CD14-positive monocyte (primary cell): ENCODE data around the gene AGFG1. TPM values are rescaled to one million over a fixed set of nuclear protein-coding genes. Genes with fewer than 3 reads are reported as not detected.

Experiments used
- DNase-seq, 3 donors: peaks; one replicate each; pipeline ENCODE4 v3.0.0-alpha.2; 2011 to 2022
- H2AFZ ChIP-seq: 2 replicates; pipeline ENCODE4 v1.6.0; 2012; ENCODE audit warnings: mild to moderate bottlenecking, low read depth, low read length, inconsistent platforms; ENCODE audit not compliant: insufficient read depth, poor library complexity, severe bottlenecking
- H3K27ac ChIP-seq, 2 donors: 1 replicate in 1 of 2; 2 replicates in 1 of 2; pipeline ENCODE4 v1.5.1; 2012 to 2013; ENCODE audit warnings: low read length in 2 of 2, control low read depth in 1 of 2, inconsistent platforms in 1 of 2, low read depth in 1 of 2, mild to moderate bottlenecking in 1 of 2
- H3K27me3 ChIP-seq, 2 donors: one replicate each; pipeline versions ENCODE4 v1.6.0 to v1.6.1; 2011 to 2013; ENCODE audit warnings: low read length in 2 of 2; ENCODE audit not compliant: control insufficient read depth in 2 of 2, insufficient read depth in 2 of 2
- H3K36me3 ChIP-seq, 2 donors: replicated peaks in 1 of 2; 1 replicate in 1 of 2; 2 replicates in 1 of 2; pipeline versions ENCODE4 v1.5.1 to v1.6.1; 2012 to 2013; ENCODE audit warnings: low read length in 2 of 2, control low read depth in 1 of 2, inconsistent platforms in 1 of 2, mild to moderate bottlenecking in 1 of 2; ENCODE audit not compliant: insufficient read depth in 2 of 2, control insufficient read depth in 1 of 2
- H3K4me1 ChIP-seq, 2 donors: 1 replicate in 1 of 2; 2 replicates in 1 of 2; pipeline versions ENCODE4 v1.5.1 to v1.6.1; 2012 to 2013; ENCODE audit warnings: low read length in 2 of 2, control low read depth in 1 of 2, inconsistent platforms in 1 of 2, mild to moderate bottlenecking in 1 of 2, moderate library complexity in 1 of 2; ENCODE audit not compliant: insufficient read depth in 2 of 2, control insufficient read depth in 1 of 2
- H3K4me2 ChIP-seq: replicated peaks from 2 replicates; pipeline ENCODE3; 2012; ENCODE audit warnings: low read length, moderate library complexity, mild to moderate bottlenecking; ENCODE audit not compliant: poor library complexity, severe bottlenecking; ENCODE audit errors: extremely low read depth
- H3K4me3 ChIP-seq, 3 experiments: fragments of 200-600 bp in 1 of 3; sonication (generic) in 1 of 3; replicated peaks in 1 of 3; 1 replicate in 2 of 3; 2 replicates in 1 of 3; pipeline ENCODE4 v1.5.1; 2011 to 2013; ENCODE audit warnings: low read length in 3 of 3, mild to moderate bottlenecking in 3 of 3, control low read depth in 2 of 3, low read depth in 2 of 3, inconsistent platforms in 1 of 3, moderate library complexity in 1 of 3
- H3K79me2 ChIP-seq: 2 replicates; pipeline ENCODE4 v1.6.0; 2012; ENCODE audit warnings: mild to moderate bottlenecking, control low read depth, inconsistent platforms, low read length, moderate library complexity; ENCODE audit not compliant: insufficient read depth
- H3K9ac ChIP-seq: 2 replicates; pipeline ENCODE4 v1.6.0; 2017; ENCODE audit warnings: low read length, mild to moderate bottlenecking; ENCODE audit not compliant: insufficient read depth, poor library complexity, severe bottlenecking
- H3K9me3 ChIP-seq, 2 donors: replicated peaks in 1 of 2; 1 replicate in 1 of 2; 2 replicates in 1 of 2; pipeline versions ENCODE4 v1.5.1 to v1.6.1; 2012 to 2013; ENCODE audit warnings: low read length in 2 of 2, control low read depth in 1 of 2; ENCODE audit not compliant: control insufficient read depth in 1 of 2, insufficient read depth in 1 of 2
- H4K20me1 ChIP-seq: 2 replicates; pipeline ENCODE4 v1.6.0; 2012; ENCODE audit warnings: mild to moderate bottlenecking, low read length, control low read depth, moderate library complexity; ENCODE audit not compliant: insufficient read depth
- H3K27ac Mint-ChIP-seq, 7 donors: one replicate each; pipeline ENCODE4 v1.8.0; 2020; ENCODE audit warnings: mild to moderate bottlenecking in 7 of 7, mixed read lengths in 7 of 7, moderate library complexity in 6 of 7, inconsistent platforms in 2 of 7
- H3K27me3 Mint-ChIP-seq, 3 donors: one replicate each; pipeline ENCODE4 v1.8.0; 2021 to 2022; ENCODE audit warnings: low read depth in 3 of 3, mild to moderate bottlenecking in 3 of 3, mixed read lengths in 3 of 3, moderate library complexity in 3 of 3, inconsistent platforms in 1 of 3
- H3K36me3 Mint-ChIP-seq, 2 donors: one replicate each; pipeline ENCODE4 v1.8.0; 2020; ENCODE audit warnings: mixed read lengths in 2 of 2, inconsistent platforms in 1 of 2, mild to moderate bottlenecking in 1 of 2
- H3K4me1 Mint-ChIP-seq: one replicate; pipeline ENCODE4 v1.8.0; 2020; ENCODE audit warnings: mild to moderate bottlenecking, mixed read lengths
- H3K4me3 Mint-ChIP-seq, 2 donors: one replicate each; pipeline ENCODE4 v1.8.0; 2020; ENCODE audit warnings: mild to moderate bottlenecking in 2 of 2, mixed read lengths in 2 of 2, moderate library complexity in 1 of 2
- H3K9me3 Mint-ChIP-seq, 7 donors: one replicate each; pipeline ENCODE4 v1.8.0; 2020 to 2022; ENCODE audit warnings: mixed read lengths in 7 of 7, mild to moderate bottlenecking in 6 of 7, moderate library complexity in 6 of 7, inconsistent platforms in 2 of 7
- WGBS: methylation state at CpG from one replicate; pipeline ENCODE4 v1.1.5; 2013; ENCODE audit warnings: missing lambda C conversion rate; ENCODE audit not compliant: insufficient coverage; 5-methylcytosine and 5-hydroxymethylcytosine counted together
- intact Hi-C, 2 donors: fragments of 100-400 bp; cut with micrococcal nuclease; formaldehyde crosslinking; loops; one replicate each; pipeline versions ENCODE4 v1.15.0 to v1.15.1; 2023
- polyA plus RNA-seq, 3 donors: library from polyadenylated mRNA; depleted of rRNA in 1 of 3; unstranded in 2 of 3; stranded (reverse) in 1 of 3; fragments of 300-500 nt in 2 of 3; fragments of >200 nt in 1 of 3; fragmentation: Illumina TruSeq in 2 of 3; gene quantifications; 1 replicate in 2 of 3; 2 replicates in 1 of 3; pipeline ENCODE4 v1.2.3, GENCODE V29; 2012 to 2021
- TF ChIP-seq, protein P1 (sequence below): fragments of 200-600 bp; IDR thresholded peaks from one replicate; pipeline ENCODE4 v1.8.0; 2022; ENCODE audit warnings: antibody characterized with exemption, mild to moderate bottlenecking

AGFG1 gene
- polyA plus RNA-seq, 3 donors, result 17.3 to 76.1 (median 56.9) TPM

DNA sequence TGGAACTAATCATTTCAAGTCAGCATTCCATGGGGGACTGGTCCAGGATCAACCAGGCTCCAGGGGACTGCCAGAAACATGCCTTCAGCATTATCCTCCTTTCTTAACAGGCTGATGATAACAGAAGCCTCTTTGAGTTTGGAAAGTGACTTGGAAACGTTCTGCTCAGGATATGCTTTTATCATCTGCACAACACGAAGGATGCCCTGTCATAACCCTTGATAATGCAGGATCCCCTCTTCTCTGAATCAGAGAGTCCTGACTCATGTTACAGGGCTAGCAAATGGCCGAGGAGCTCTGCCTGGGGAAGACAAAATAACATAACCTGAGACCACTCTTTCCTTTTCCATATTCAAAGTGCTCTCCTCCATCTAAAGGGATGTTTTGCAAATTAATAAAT is 136.0 kb downstream of the AGFG1 start:
- Histone ChIP-seq H3K79me2 (no peaks in the 10 kb centered on the region), H3K4me1 (peaks cover 16% of the 10 kb centered on the region in 2 donors), H3K4me3 (peak overlapping the region in 1 of 3 experiments; percentile 43), H3K36me3 (no peaks in the 10 kb centered on the region), H3K9me3 (no peaks in the 10 kb centered on the region), H3K9ac (no peak overlapping the region), H3K27me3 (peaks cover 27 to 30% of the 10 kb centered on the region in 2 donors), H3K27ac (no peak overlapping the region), H4K20me1 (no peaks in the 10 kb centered on the region), H2AFZ (no peak overlapping the region), H3K4me2 (peak overlapping the region; percentile 55)
- TF ChIP-seq, protein P1, sequence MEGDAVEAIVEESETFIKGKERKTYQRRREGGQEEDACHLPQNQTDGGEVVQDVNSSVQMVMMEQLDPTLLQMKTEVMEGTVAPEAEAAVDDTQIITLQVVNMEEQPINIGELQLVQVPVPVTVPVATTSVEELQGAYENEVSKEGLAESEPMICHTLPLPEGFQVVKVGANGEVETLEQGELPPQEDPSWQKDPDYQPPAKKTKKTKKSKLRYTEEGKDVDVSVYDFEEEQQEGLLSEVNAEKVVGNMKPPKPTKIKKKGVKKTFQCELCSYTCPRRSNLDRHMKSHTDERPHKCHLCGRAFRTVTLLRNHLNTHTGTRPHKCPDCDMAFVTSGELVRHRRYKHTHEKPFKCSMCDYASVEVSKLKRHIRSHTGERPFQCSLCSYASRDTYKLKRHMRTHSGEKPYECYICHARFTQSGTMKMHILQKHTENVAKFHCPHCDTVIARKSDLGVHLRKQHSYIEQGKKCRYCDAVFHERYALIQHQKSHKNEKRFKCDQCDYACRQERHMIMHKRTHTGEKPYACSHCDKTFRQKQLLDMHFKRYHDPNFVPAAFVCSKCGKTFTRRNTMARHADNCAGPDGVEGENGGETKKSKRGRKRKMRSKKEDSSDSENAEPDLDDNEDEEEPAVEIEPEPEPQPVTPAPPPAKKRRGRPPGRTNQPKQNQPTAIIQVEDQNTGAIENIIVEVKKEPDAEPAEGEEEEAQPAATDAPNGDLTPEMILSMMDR, result no peak
- DNase-seq, result peak; percentile 7 to 47 (median 14)
- Mint-ChIP-seq H3K36me3 (no peaks in the 10 kb centered on the region), H3K27me3 (peaks cover 28 to 42% (median 41%) of the 10 kb centered on the region in 3 donors), H3K4me1 (peaks cover 20% of the 10 kb centered on the region), H3K4me3 (no peak overlapping the region), H3K9me3 (peaks cover 0 to 3% (median 0%) of the 10 kb centered on the region in 7 donors), H3K27ac (peak overlapping the region in 3 of 7 donors; percentile 33 to 80 (median 53))
- 80% methylated on average over 1 of the region's 3 CpGs for WGBS
- intact Hi-C loops, result no loop called here

DNA sequence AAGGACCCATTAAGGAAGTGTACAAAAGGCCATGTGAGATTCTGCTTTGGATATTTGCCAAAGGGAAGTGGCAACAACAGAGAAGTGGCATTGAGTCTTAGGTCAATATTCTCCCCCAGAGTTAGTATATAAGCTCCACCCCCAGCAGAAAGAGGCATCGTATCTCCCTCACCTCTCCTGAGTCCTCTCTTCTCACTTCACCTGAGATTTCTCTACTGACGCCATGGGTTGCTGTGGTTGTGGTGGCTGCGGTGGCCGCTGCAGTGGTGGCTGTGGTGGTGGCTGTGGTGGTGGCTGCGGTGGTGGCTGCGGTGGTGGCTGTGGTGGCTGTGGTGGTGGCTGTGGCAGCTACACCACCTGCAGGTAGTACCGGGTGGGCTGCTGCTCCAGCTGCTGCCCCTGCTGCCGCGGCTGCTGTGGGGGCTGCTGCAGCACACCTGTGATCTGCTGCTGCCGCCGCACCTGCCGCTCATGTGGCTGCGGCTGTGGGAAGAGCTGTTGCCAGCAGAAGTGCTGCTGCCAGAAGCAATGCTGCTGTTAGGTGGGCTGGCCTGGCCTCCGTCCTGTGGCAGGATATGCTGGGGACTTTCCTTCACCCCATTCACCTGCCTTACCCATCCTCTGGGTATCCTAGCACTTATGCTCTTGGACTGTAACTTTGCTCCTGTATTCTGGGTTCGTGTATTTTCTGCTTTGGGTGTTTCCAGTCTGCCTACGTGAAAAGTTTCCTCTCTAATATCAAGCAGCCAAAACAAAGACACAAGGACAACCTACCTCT is 136.8 kb downstream of the AGFG1 start:
- Histone ChIP-seq H3K36me3 (no peaks in the 10 kb centered on the region), H3K79me2 (no peaks in the 10 kb centered on the region), H3K4me3 (peak overlapping the region in 1 of 3 experiments; percentile 43), H3K9me3 (no peaks in the 10 kb centered on the region), H3K4me2 (peak overlapping the region; percentile 55), H2AFZ (no peak overlapping the region), H3K27me3 (peaks cover 29 to 35% of the 10 kb centered on the region in 2 donors), H3K27ac (no peak overlapping the region), H4K20me1 (no peaks in the 10 kb centered on the region), H3K4me1 (peaks cover 16% of the 10 kb centered on the region in 2 donors), H3K9ac (no peak overlapping the region)
- TF ChIP-seq, protein P1, result no peak
- Mint-ChIP-seq H3K9me3 (peaks cover 0 to 2% (median 0%) of the 10 kb centered on the region in 7 donors), H3K4me1 (peaks cover 20% of the 10 kb centered on the region), H3K27me3 (peaks cover 28 to 46% (median 45%) of the 10 kb centered on the region in 3 donors), H3K4me3 (peak overlapping the region in 1 of 2 donors; percentile 64), H3K27ac (peak overlapping the region in 2 of 7 donors; percentile 31 to 33), H3K36me3 (no peaks in the 10 kb centered on the region)
- WGBS, result 15% methylated on average over 8 of the region's 16 CpGs
- intact Hi-C loops, result no loop called here
- peak; percentile 80 to 87 (median 83) for DNase-seq
